Panc1 (cell line): ENCODE measurements around the gene SMIM24. TPM values are rescaled to one million over a fixed set of nuclear protein-coding genes. Genes with fewer than 3 reads are reported as not detected.

ENCODE experiments used
- ATAC-seq: fragments of 200-7000 bp; cut with Tn5 transposase; 2 replicates; pipeline ENCODE4 v1.9.1; 2020; ENCODE audit warnings: mild to moderate bottlenecking, moderate library complexity
- BruUV-seq: library from RNA; stranded (reverse); fragments of 400-500 nt; replicated peaks from 2 replicates; lab custom pipeline; 2021; lab: Mats Ljungman, UMichigan
- CTCF ChIA-PET: fragments of 300-600 bp; sonication (Branson Sonifier 250); formaldehyde crosslinking; loops from one replicate; lab custom pipeline; 2022; ENCODE audit warnings: antibody characterized with exemption; lab: Charles Lee
- POLR2A ChIA-PET: fragments of 300-600 bp; sonication (Branson Sonifier 250); formaldehyde crosslinking; loops from one replicate; lab custom pipeline; 2022; ENCODE audit warnings: antibody characterized with exemption; lab: Charles Lee
- DNase-seq: peaks from one replicate; pipeline ENCODE4 v3.0.0-alpha.2; 2010; ENCODE audit warnings: low read depth, low spot score
- H3K27ac ChIP-seq: 2 replicates; pipeline ENCODE4 v1.5.1; 2011; ENCODE audit warnings: mild to moderate bottlenecking, low read length, inconsistent platforms
- H3K27me3 ChIP-seq: fragments of 200-500 bp; sonication (Bioruptor generic); 2 replicates; pipeline ENCODE4 v1.6.0; 2014; ENCODE audit warnings: low read length, inconsistent platforms; ENCODE audit not compliant: control insufficient read depth, insufficient read depth
- H3K36me3 ChIP-seq: fragments of 200-500 bp; sonication (Bioruptor generic); 2 replicates; pipeline ENCODE4 v1.5.1; 2014; ENCODE audit warnings: inconsistent platforms, mild to moderate bottlenecking, low read length, moderate library complexity; ENCODE audit not compliant: control insufficient read depth, insufficient read depth
- H3K4me1 ChIP-seq: 2 replicates; pipeline ENCODE4 v1.5.1; 2011; ENCODE audit warnings: inconsistent platforms, mild to moderate bottlenecking, low read length, moderate library complexity; ENCODE audit not compliant: control insufficient read depth, insufficient read depth
- H3K4me3 ChIP-seq, 2 experiments: 2 replicates each; pipeline ENCODE4 v1.5.1; 2011 to 2012; ENCODE audit warnings: low read depth in 2 of 2, low read length in 2 of 2, mild to moderate bottlenecking in 2 of 2, inconsistent platforms in 1 of 2, moderate library complexity in 1 of 2
- H3K9me3 ChIP-seq: fragments of 200-500 bp; sonication (Bioruptor generic); 2 replicates; pipeline ENCODE4 v1.5.1; 2014; ENCODE audit warnings: low read depth, mild to moderate bottlenecking, inconsistent platforms, low read length, moderate library complexity; ENCODE audit not compliant: control insufficient read depth, insufficient read depth
- POLR2AphosphoS5 ChIP-seq: IDR thresholded peaks from 2 replicates; pipeline ENCODE4 v1.6.1; 2012; ENCODE audit warnings: mild to moderate bottlenecking, low read depth, low read length, moderate library complexity
- REST ChIP-seq, 2 experiments: IDR thresholded peaks; 2 replicates each; pipeline ENCODE4 v1.6.1; 2011 to 2012; ENCODE audit warnings: low read depth in 2 of 2, control low read depth in 1 of 2, low read length in 1 of 2, mild to moderate bottlenecking in 1 of 2, moderate library complexity in 1 of 2; ENCODE audit not compliant: insufficient read depth in 1 of 2
- SIN3A ChIP-seq: IDR thresholded peaks from 2 replicates; pipeline ENCODE4 v1.6.1; 2012; ENCODE audit warnings: low read depth, mild to moderate bottlenecking, low read length, moderate library complexity, borderline replicate concordance; ENCODE audit not compliant: insufficient read depth
- TCF7L2 ChIP-seq: IDR thresholded peaks from 2 replicates; pipeline ENCODE4 v1.6.1; 2011; ENCODE audit warnings: mild to moderate bottlenecking, low read depth, low read length, inconsistent platforms
- in situ Hi-C: cut with HindIII; loops from 2 replicates; pipeline ENCODE4 v1.10.0; 2016; ENCODE audit warnings: low sequenced_read_pairs, low pct_unique_long_range_greater_than_20kb
- intact Hi-C: fragments of 100-400 bp; cut with micrococcal nuclease; formaldehyde crosslinking; loops from one replicate; pipeline ENCODE4 v1.10.0; 2022; ENCODE audit not compliant: unreplicated experiment
- total RNA-seq: library from RNA; stranded (reverse); gene quantifications from one replicate; pipeline ENCODE4 v1.2.1, GENCODE V29; 2021; ENCODE audit not compliant: unreplicated experiment
- TF ChIP-seq, protein P1 (sequence below): fragments of 450-650 bp; IDR thresholded peaks from 2 replicates; pipeline ENCODE4 v1.5.1; 2017; ENCODE audit warnings: mild to moderate bottlenecking

SMIM24 gene
- total RNA-seq, 1 experiment from 2014 or later, result 0.28 TPM

- in situ Hi-C loops, result no loop called here
- BruUV-seq, result no TSS peak
- ATAC-seq, result no peak
- intact Hi-C loops, result no loop called here
- no peak for TF ChIP-seq TCF7L2
- TF ChIP-seq REST (IDR thresholded peaks at IDR 0.05; ENCODE audit: insufficient read depth in 1 of 2, low read depth in 2 of 2, low read length in 1 of 2), result no peak
- no peak for TF ChIP-seq SIN3A
- no peak for TF ChIP-seq POLR2AphosphoS5
- TF ChIP-seq, protein P1, sequence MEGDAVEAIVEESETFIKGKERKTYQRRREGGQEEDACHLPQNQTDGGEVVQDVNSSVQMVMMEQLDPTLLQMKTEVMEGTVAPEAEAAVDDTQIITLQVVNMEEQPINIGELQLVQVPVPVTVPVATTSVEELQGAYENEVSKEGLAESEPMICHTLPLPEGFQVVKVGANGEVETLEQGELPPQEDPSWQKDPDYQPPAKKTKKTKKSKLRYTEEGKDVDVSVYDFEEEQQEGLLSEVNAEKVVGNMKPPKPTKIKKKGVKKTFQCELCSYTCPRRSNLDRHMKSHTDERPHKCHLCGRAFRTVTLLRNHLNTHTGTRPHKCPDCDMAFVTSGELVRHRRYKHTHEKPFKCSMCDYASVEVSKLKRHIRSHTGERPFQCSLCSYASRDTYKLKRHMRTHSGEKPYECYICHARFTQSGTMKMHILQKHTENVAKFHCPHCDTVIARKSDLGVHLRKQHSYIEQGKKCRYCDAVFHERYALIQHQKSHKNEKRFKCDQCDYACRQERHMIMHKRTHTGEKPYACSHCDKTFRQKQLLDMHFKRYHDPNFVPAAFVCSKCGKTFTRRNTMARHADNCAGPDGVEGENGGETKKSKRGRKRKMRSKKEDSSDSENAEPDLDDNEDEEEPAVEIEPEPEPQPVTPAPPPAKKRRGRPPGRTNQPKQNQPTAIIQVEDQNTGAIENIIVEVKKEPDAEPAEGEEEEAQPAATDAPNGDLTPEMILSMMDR, result no peak
- no peak overlapping the region for H3K4me3 ChIP-seq
- H3K36me3 ChIP-seq, result no peaks in the 10 kb centered on the region
- no peaks in the 10 kb centered on the region for H3K4me1 ChIP-seq
- ChIA-PET CTCF (no interaction called here), POLR2A (no interaction called here)
- no peaks in the 10 kb centered on the region for H3K9me3 ChIP-seq
- H3K27me3 ChIP-seq, result no peaks in the 10 kb centered on the region
- DNase-seq, result no peak
- no peak overlapping the region for H3K27ac ChIP-seq
Measured at GRCh38 chr19:3494559-3494958, 14.2 kb upstream of the SMIM24 start.

- POLR2A ChIA-PET, result no interaction called here
- peak; percentile 89 for ATAC-seq
- in situ Hi-C loops (no loop called here), intact Hi-C loops (no loop called here)
- H3K9me3 ChIP-seq, result no peaks in the 10 kb centered on the region
- no peaks in the 10 kb centered on the region for H3K36me3 ChIP-seq
- CTCF ChIA-PET, result no interaction called here
- DNase-seq, result no peak
- no peaks in the 10 kb centered on the region for H3K4me1 ChIP-seq
- no peak overlapping the region for H3K27ac ChIP-seq
- no peak overlapping the region for H3K4me3 ChIP-seq
- TF ChIP-seq, protein P1, result no peak
- TF ChIP-seq POLR2AphosphoS5, result no peak
- no peak for TF ChIP-seq TCF7L2
- TF ChIP-seq REST (IDR thresholded peaks at IDR 0.05; ENCODE audit: insufficient read depth in 1 of 2, low read depth in 2 of 2, low read length in 1 of 2), result no peak
- TF ChIP-seq SIN3A, result no peak
- no peaks in the 10 kb centered on the region for H3K27me3 ChIP-seq
- BruUV-seq, result no TSS peak
Measured at GRCh38 chr19:3494051-3494450, 13.7 kb upstream of the SMIM24 start.
